Suppressor macrophage treated with lipopolysaccharide for 4 hours (primary cell): ENCODE measurements around the gene ASB2.

Source experiments
- DNase-seq: peaks from one replicate; pipeline ENCODE4 v3.0.0-alpha.2; 2020

ASB2 gene

GRCh38 chr14:93926245-93926872 is 50.0 kb downstream of the ASB2 start:
- DNase-seq: no peak

GRCh38 chr14:93925374-93925895 is 50.9 kb downstream of the ASB2 start:
- DNase-seq: no peak

- no peak for DNase-seq
Observed at GRCh38 chr14:93924592-93925355, 51.6 kb downstream of the ASB2 start.

GRCh38 chr14:93923626-93924025 is 52.7 kb downstream of the ASB2 start:
- no peak for DNase-seq

- no peak for DNase-seq
Observed at GRCh38 chr14:93921001-93921806, 55.2 kb downstream of the ASB2 start.

GRCh38 chr14:93917141-93917540 is 59.2 kb downstream of the ASB2 start:
- DNase-seq: no peak

GRCh38 chr14:93916498-93916897 is 59.9 kb downstream of the ASB2 start:
- DNase-seq: no peak

GRCh38 chr14:93915800-93916199 is 60.6 kb downstream of the ASB2 start:
- DNase-seq: no peak

GRCh38 chr14:93915070-93915705 is 61.2 kb downstream of the ASB2 start:
- DNase-seq: no peak

- DNase-seq: no peak
Observed at GRCh38 chr14:93914278-93914677, 62.1 kb downstream of the ASB2 start.

- DNase-seq: no peak
Observed at GRCh38 chr14:93912782-93913181, 63.6 kb downstream of the ASB2 start.

GRCh38 chr14:93911975-93912615 is 64.3 kb downstream of the ASB2 start:
- no peak for DNase-seq

GRCh38 chr14:93909429-93910128 is 66.8 kb downstream of the ASB2 start:
- no peak for DNase-seq

GRCh38 chr14:93906341-93907329 is 69.7 kb downstream of the ASB2 start:
- DNase-seq: peak; percentile 57

- DNase-seq: no peak
Observed at GRCh38 chr14:93905623-93906022, 70.7 kb downstream of the ASB2 start.

- DNase-seq: peak; percentile 9
Observed at GRCh38 chr14:93903342-93904184, 72.8 kb downstream of the ASB2 start.

GRCh38 chr14:93902619-93903307 is 73.6 kb downstream of the ASB2 start:
- no peak for DNase-seq

- peak; percentile 6 for DNase-seq
Observed at GRCh38 chr14:93901813-93902212, 74.6 kb downstream of the ASB2 start.

- no peak for DNase-seq
Observed at GRCh38 chr14:93898731-93899130, 77.6 kb downstream of the ASB2 start.
